Left ventricle myocardium superior (tissue), 1 donor: ENCODE data around the gene CYBC1. TPM values are rescaled to one million over a fixed set of nuclear protein-coding genes. Genes with fewer than 3 reads are reported as not detected.
"Not testable (repeated sequence)": the region's sequence is repeated elsewhere in the genome, so short reads cannot be mapped to it uniquely, and the experiment has no call there.

Experiments used
- ATAC-seq: fragments of 200-7000 bp; cut with Tn5 transposase; one replicate; pipeline ENCODE4 v1.9.1; 2020; ENCODE audit warnings: mild to moderate bottlenecking, moderate library complexity
- DNase-seq: peaks from one replicate; pipeline ENCODE4 v3.0.0-alpha.2; 2020
- intact Hi-C: fragments of 100-400 bp; cut with micrococcal nuclease; formaldehyde crosslinking; loops from one replicate; pipeline ENCODE4 v1.11.0; 2022
- total RNA-seq: library from RNA; stranded (reverse); fragmentation: NEBNext Ultra II Directional; extraction: Animal tissue kit (Norgen Biotek cat#: 25700); gene quantifications from one replicate; pipeline ENCODE4 v1.2.1, GENCODE V29; 2021
- donor health status: DM: no; HTN: yes; CAD: no; lungs with severe emphysema.

CYBC1 gene
- total RNA-seq, 1 donor from 2014 or later = 30.8 TPM

DNA sequence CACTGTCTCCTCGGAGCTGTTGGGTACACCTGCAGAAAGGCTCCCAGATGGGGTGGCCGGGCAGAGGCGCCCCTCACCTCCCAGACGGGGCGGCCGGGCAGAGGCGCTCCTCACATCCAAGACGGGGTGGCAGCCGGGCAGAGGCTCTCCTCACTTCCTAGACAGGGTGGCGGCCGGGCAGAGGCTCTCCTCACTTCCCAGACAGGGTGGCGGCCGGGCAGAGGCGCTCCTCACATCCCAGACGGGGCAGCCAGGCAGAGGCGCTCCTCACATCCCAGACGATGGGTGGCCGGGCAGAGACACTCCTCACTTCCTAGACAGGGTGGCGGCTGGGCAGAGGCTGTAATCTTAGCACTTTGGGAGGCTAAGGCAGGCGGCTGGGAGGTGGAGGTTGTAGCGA, 3.2 kb upstream of the CYBC1 start:
- DNase-seq, intact Hi-C loops, ATAC-seq: not testable (repeated sequence)

DNA sequence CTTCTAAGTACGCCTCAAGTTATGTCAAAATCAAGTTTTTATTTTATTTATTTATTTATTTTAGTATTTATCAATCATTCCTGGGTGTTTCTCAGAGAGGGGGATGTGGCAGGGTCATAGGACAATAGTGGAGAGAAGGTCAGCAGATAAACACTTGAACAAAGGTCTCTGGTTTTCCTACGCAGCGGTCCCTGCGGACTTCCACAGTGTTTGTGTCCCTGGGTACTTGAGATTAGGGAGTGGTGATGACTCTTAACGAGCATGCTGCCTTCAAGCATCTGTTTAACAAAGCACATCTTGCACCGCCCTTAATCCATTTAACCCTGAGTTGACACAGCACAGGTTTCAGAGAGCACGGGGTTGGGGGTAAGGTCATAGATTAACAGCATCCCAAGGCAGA, 2.6 kb upstream of the CYBC1 start:
- intact Hi-C loops, DNase-seq, ATAC-seq: not testable (repeated sequence)

DNA sequence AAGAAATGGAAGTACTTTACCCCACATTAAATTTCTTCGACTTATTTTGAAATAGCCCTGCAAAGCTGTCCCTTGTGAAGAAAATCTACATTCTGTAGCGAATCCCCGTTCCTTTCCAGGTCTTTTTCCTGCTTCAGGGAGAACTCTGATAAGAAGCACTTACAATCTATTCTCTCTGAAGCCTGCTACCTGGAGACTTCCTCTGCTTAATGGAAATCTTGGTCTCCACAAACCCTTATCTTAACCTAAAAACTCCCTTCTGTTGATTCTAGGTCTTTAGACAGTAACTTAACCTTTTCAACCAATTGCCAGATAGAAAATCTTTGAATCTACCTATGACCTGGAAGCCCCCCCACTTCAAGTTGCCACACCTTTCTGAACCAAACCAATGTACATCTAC, 1.6 kb upstream of the CYBC1 start:
- intact Hi-C loops = no loop called here
- ATAC-seq (no peak), DNase-seq (no peak)

DNA sequence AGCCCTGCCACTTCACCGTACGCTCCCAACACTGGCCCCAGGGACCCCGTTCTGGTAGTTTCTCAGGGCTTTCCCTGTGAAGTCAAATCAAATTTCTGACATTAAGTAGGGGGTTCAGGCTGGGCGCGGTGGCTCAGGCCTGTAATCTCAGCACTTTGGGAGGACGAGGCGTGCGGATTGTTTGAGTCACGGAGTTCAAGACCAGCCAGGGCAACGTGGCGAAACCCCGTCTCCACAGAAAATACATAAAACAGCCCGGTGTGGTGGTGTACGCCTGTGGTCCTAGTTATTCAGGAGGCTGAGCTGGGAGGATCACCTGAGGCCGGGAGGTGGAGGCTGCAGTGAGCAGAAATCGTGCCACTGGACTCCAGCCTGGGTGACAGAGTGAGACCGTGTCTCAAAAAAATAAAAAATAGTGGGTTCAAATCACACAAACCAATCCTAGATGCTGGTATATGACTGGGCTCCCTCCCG, 632 bp downstream of the CYBC1 start:
- intact Hi-C loops = no loop called here
- no peak for ATAC-seq
- DNase-seq = no peak

DNA sequence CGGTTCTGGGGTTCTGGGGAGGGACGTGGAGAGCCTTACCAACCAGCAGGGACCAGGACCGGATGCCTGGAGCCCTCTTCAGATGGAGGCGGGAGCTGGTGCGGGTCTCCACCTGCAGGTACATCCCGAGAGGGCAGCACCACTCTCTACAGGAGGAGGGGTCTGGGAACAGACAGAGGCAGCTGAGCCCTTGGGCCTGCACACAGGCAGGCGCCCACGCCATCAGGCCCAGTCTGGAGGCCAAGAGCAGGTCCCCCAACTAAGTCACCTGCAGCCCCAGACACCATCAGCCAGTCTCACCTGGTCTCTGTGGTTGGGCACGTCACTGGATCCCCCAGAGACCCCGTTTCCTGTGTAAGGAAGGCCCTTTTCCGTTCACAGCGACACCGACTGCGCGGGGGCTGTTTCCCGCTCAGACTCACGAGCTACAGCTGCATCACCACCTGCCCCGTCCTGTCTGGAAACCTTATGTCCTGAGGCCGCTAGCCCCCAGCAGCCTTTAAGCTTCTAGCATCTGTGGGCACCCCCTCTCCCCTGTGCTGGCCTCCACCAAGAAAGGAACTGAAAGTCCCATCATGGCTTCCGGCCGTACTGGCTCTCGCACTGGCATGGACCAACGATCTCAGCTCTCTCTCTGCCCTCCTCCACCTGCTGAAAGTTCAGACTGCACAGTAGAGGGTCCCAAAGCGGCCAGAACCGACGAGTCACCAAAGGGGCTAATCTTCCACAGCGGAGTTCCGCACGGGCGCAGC, 1.2 kb downstream of the CYBC1 start:
- intact Hi-C loops = no loop called here
- DNase-seq (no peak), ATAC-seq (peak; percentile 4)

DNA sequence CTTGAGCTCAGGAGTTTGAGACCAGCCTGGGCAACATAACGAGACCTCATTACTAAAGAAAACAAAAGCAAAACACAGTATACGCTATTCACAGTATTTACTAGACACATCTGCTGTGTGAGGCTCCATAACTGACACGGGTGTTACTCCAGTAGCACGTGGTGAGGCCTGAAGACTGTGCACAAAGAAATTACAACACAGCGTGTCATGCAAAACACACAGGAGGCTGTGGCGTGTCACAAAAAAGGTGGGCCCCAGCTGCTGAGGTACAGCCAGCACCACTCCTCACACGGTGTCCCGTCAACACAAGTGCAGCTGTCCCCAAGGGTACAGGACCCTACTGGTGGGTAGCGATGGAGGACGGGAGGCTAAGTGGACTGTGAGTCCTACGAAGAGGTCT, 2.7 kb downstream of the CYBC1 start:
- no peak for DNase-seq
- intact Hi-C loops = no loop called here
- ATAC-seq = no peak

DNA sequence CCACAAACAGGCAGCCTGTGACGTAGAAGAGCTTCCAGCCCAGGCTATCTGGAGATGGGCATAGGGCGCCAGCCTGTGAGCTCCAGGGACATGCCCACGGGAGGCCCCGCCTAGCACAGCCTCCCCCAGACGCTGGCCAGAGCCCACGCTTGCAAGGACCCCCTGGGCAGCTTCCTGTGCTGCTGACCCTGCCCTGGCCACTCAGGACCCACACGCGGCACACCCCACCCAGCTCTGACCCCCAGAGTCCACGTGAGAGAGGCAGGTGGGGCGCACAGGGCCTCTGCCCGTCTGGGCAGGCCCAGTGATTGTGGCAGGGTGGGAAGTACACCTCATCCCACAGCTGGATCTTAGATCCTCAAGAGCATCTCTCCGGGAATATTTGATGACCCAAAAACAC, 3.9 kb downstream of the CYBC1 start:
- intact Hi-C loops = no loop called here
- no peak for ATAC-seq
- DNase-seq = no peak

DNA sequence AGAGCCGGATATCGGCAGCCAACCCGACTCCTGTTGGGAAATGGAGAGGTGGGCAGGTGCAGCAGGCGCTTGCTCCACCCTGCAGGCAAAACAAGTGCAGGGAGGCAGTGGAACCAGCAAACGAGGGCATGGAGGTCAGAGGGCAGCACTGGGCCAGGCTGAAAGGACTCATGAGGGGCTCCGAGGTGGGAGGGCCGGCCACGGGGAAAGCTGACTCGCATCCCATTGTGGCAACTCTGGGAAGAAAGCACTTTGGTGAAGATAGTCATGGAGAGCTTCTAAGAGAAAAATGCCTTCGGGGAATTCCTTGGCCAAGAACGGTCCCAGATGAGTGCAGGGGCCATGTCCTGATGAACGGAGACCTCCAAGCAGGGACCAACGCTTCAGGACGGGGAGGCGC, 4.4 kb downstream of the CYBC1 start:
- no peak for ATAC-seq
- no peak for DNase-seq
- intact Hi-C loops = no loop called here

DNA sequence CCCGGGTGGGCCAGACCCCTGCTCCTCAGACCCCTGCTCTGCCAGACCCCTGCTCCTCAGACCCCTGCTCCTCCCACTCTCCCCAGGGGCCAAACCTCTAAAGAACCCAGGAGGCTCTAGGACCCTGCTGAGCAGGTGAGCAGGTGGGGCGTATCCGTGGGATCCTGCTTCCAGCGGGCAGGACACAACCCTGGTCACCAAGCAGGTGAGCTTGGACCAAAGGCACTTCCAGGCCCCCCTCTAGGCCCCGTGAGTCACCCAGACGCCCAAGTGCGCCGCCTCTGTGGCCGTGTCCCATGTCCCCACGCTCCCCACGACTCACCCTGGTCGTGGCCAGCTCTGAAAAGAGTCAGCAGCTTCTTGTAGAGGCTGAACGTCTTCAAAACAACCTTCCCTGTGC, 5.0 kb downstream of the CYBC1 start:
- no peak for DNase-seq
- intact Hi-C loops = no loop called here
- ATAC-seq = no peak

DNA sequence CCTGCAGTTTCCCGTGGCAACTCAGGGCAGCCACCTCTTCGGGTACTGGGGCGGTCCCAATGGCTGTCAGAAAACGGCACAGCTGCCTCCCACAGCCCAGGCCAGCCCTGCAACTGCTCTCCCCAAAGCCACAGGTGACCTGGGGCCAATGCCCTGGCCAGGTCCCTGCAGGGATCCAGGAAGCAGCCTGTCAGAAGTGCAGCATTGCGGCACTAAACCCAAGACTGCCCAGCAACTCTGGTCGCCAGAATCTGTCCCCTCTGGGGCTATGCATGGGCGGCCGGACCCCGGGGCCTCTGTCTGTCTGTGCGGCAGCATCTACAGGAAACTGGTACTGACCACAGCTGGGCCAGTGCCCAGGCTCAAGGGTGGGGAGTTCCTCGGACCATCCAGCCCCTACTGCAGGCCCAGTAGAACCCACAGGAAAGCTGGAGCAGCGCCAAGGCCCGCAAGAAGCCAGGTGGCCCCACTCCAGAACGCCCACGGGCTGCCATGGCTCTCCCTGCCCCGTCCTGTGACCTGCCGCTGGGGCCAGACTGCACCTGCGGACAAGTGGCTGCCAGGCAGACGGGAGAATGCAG, 5.5 kb downstream of the CYBC1 start:
- DNase-seq (peak; percentile 57), ATAC-seq (no peak)
- intact Hi-C loops = no loop called here

DNA sequence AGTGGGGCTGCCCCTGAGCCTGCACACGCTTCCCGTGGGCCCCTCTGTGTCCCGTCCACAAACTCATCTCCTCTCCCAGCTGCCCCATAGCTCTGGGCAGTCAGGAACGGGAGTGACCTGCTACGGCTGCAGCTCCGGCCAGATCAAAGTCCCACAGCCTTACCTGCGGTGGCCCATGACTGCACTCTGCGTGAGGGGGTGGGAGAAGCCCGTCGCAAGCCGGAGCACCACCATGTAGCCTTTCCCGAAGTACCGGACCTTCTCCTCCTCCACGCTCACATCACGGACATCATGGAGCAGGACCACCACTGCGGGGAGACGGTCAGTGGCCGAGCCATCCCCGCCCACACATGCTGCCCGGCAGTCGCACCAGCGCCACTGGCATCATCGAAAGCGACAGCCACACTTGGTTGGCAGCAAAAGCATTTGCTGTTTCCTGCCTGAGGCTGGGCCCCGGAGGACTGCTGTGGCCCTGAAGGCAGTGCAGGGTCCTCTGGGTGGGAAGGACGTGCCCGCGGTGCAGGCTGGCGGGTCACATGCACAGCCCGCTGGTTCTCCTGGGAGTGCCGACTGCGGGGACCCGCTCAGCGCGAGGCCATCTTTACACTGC, 6.2 kb downstream of the CYBC1 start:
- DNase-seq (no peak), ATAC-seq (no peak)
- intact Hi-C loops = no loop called here

DNA sequence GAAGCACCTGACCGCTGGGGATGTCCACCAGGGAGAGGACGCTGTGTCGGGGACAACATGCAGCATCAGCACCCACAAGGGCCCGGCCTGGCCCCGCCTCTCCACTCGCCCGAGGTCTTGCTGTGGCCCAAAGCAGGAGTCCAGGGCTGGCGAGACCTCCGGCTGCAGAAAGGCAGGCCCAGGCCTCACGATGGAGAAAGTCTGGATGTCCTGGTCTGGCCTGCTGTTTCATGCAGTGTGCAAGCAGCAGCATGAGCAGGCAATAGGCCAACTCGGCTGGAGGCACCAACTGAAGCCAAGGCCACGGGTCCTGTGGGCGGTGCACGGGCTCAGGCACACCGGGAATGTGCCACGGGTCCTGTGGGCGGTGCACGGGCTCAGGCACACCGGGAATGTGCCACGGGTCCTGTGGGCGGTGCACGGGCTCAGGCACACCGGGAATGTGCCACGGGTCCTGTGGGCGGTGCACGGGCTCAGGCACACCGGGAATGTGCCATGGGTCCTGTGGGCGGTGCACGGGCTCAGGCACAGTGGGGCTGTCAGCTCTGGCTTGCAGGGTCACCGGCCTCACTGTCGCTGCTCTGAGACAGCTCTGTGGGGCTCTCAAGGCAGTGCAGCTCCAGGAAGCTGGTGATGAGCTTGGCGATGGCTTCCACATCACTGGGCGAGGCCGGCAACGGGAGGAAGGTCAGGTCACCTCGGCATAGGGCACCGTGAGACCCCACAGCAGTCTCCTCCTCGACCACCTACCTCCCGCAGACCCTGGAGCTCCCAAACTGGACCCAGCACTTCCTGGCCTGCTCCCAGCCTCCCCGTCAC, 6.9 kb downstream of the CYBC1 start:
- DNase-seq = peak; percentile 33
- ATAC-seq = no peak
- intact Hi-C loops = no loop called here

DNA sequence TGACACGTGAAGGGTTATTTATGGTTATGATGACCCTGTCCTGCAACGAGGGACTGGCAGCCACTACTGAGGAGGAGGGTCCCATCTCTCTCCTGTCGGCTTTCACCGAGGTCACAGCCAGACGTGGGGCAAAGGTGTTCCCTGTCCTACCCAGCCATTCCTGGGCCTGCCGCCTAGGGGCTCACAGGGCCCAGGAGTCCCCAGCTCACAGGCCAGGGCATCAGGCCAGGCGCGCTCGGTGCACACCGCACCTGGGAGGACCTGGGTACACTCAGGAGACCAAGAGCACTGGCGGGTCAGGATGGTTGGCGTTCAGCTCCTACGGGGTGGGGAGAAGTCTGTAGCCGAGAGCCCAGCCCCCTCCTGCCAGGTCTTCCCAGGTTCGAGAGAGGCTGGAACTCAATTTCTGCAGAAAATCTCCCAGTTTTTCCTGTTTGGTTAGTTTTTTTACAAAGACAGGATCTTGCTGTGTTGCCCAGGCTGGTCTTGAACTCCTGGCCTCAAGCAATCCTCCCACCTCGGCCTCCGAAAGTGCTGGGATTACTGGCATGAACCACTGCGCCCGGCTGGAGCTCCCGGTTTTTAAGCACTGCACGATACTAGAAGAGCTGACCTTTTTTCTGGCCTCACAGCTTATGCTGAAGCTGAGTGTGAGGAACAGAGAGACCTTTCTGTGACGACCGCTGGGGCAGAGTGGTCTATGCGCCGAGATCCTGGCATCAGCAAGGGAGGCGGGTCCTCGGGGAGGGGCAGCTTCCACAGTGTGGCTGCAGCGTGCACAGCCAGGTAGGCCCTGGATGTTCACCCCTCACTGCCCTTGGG, 7.7 kb downstream of the CYBC1 start:
- DNase-seq (no peak), ATAC-seq (no peak)
- intact Hi-C loops = no loop called here

DNA sequence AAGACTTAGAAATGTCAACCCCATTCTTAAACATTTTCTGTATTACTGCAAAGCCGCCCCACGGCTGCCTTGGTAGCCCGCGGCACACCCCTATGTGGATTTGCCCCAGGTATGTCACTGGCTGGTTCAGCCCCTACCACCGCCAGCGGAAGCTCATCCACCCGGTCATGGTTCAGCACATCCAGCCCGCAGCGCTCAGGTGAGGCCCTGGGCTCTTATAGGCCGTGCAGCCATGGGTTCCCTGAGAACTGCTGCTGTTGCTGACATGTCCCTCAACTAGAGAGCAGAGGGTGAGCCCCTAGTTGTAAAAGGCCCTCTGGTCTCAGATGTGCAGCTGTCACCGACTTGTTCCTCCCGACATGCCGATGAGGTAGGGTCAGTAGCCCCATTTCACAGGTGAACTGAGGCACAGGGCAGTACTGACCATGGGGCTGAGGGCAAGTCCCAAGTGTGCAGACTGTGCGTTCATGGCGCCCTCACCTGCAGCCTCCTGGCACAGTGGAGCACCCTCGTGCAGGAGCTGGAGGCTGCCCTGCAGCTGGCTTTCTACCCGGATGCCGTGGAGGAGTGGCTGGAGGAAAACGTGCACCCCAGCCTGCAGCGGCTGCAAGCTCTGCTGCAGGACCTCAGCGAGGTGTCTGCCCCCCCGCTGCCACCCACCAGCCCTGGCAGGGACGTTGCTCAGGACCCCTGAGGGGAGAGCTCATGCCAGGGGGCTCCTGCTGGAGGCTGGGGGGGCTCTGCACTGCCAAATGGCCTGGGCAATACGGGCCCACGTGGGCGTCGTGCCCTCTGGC, 8.7 kb downstream of the CYBC1 start:
- ATAC-seq = no peak

DNA sequence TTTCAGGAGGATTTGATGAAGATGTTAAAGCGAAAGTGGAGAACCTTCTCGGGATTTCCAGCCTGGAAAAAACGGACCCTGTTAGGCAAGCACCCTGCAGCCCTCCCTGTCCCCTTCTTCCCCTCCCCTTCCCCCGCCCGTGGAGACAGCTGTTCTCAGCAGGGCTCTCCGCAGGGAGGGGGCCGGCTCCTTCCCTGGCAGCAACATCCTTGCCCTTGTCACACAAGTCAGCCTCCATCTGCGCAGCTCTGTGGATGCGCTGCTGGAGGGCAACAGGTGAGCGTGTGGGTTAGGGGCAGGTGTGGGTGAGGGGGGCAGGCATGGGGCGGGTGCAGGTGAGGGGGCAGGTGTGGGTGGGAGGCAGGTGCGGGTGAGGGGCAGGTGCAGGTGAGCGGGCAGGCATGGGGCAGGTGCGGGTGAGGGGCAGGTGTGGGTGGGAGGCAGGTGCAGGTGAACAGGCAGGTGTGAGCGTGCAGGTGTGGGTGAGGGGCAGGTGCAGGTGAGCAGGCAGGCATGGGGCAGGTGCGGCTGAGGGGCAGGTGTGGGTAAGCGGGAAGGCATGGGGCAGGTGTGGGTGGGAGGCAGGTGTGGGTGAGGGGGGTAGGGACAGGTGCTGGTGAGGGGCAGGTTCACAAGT, 9.4 kb downstream of the CYBC1 start:
- intact Hi-C loops = no loop called here
- peak; percentile 61 for DNase-seq
- ATAC-seq = peak; percentile 28

More for the DNA sequence above, 8.7 kb downstream of the CYBC1 start:
- intact Hi-C loops = no loop called here
- no peak for DNase-seq

DNA sequence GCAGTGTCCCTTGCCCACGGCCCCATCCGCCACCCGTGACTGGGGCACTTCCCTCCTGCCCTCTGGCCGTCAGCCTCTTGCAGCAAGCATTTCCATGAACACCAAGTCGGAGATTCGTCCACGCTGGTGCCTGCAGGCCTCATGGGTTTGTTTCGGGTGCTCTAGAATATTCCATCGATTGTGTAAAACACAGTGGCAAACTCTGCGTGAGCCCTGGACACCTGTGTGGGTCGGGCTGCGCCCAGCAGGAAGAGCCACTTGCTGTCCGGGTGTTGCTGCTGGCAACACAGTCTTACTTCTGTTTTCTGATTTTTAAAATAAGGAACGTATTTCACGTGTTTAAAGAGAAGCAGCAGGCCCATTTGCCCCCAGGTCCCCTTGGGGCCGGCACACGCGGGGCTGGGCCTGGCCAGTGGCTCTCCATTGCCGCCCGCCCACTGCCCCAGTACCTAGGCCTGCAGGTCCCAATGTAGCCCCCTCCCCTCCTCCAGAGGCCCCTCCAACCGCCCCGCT, 10.0 kb downstream of the CYBC1 start:
- ATAC-seq (peak; percentile 15), DNase-seq (no peak)
- intact Hi-C loops = no loop called here

DNA sequence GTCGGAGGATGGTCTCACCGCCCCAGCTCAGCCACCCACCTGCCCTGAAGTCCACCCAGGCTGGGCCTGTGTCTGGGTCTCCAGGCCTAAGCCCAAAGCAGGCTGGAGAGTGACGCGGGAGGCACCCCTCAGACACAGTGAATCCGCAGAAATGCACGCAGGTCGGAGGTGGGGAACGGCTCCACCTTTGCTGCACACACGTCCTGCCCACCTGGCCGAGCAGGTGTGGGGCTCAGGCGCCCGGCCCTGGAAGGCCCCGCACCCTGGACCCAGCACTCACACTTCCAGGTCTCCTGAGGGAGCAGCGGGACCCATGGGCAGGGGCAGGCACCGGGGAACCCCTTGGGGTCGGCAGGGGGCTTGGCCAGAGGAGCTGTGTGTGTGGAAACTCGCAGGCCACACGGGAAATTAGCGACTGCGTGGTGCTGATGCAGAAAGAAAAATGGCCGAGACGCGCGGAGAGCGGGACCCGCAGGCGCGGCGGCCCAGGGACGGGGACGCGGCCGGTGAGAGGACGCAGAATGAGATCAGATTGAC, 10.7 kb downstream of the CYBC1 start:
- no peak for ATAC-seq
- DNase-seq = no peak
- intact Hi-C loops = no loop called here
